HepG2 (cell line): ENCODE data around the gene VPS13D. TPM values are rescaled to one million over a fixed set of nuclear protein-coding genes. Genes with fewer than 3 reads are reported as not detected.

Experiments used
- ATAC-seq: fragments of 200-7000 bp; cut with Tn5 transposase; 3 replicates; pipeline ENCODE4 v1.9.1; 2020; ENCODE audit warnings: mild to moderate bottlenecking, moderate library complexity
- BruUV-seq: library from RNA; stranded (reverse); fragments of 400-500 nt; replicated peaks from 2 replicates; lab custom pipeline; 2021; lab: Mats Ljungman, UMichigan
- CTCF ChIA-PET: fragments of 300-600 bp; formaldehyde crosslinking; extraction: SDS; loops from one replicate; lab custom pipeline; 2021; ENCODE audit warnings: low total read pairs, inconsistent platforms, low intra/inter-chr PET ratio; lab: Yijun Ruan, JAX
- POLR2A ChIA-PET: fragments of 350-600 bp; sonication (Branson Sonifier 250); formaldehyde crosslinking; loops from one replicate; lab custom pipeline; 2020; ENCODE audit warnings: antibody characterized with exemption, inconsistent platforms; lab: Yijun Ruan, JAX
- DNase-seq: peaks from one replicate; pipeline ENCODE4 v3.0.0-alpha.2; 2015; ENCODE audit warnings: low spot score
- FAIRE-seq: peaks from 3 replicates; lab custom pipeline; 2011; peaks lifted over from hg19 to GRCh38; lab: Jason Lieb, UNC
- H2AFZ ChIP-seq: one replicate; pipeline ENCODE4 v1.6.1; 2011; ENCODE audit warnings: low read length, inconsistent platforms
- H3K27ac ChIP-seq: fragments of 300-600 bp; 3 replicates; pipeline ENCODE4 v1.8.0; 2011; ENCODE audit warnings: mixed run types, mild to moderate bottlenecking, mixed read lengths, low read length, inconsistent platforms; ENCODE audit not compliant: insufficient read depth; ENCODE audit errors: extremely low read length
- H3K27me3 ChIP-seq, 2 experiments: fragments of 200-600 bp in 1 of 2; 2 replicates in 1 of 2; 3 replicates in 1 of 2; pipeline versions ENCODE4 v1.6.0 to v1.8.0; 2011; ENCODE audit warnings: low read length in 2 of 2, mild to moderate bottlenecking in 2 of 2, moderate library complexity in 2 of 2, inconsistent platforms in 1 of 2; ENCODE audit not compliant: insufficient read depth in 2 of 2, control insufficient read depth in 1 of 2
- H3K36me3 ChIP-seq, 2 experiments: fragments of 200-600 bp in 1 of 2; replicated peaks in 1 of 2; 2 replicates in 1 of 2; 3 replicates in 1 of 2; pipeline versions ENCODE4 v1.5.1 to v1.8.0; 2011; ENCODE audit warnings: low read length in 2 of 2, inconsistent platforms in 1 of 2; ENCODE audit not compliant: insufficient read depth in 2 of 2, control insufficient read depth in 1 of 2
- H3K4me1 ChIP-seq: 2 replicates; pipeline ENCODE4 v1.5.1; 2012; ENCODE audit warnings: low read length, inconsistent platforms; ENCODE audit not compliant: insufficient read depth
- H3K4me2 ChIP-seq: 2 replicates; pipeline ENCODE4 v1.6.0; 2011; ENCODE audit warnings: low read depth, low read length, inconsistent platforms
- H3K4me3 ChIP-seq, 3 experiments: fragments of 200-600 bp in 1 of 3; sonication (generic), shearing (Covaris generic) in 1 of 3; replicated peaks in 1 of 3; 2 replicates each; pipeline ENCODE4 v1.5.1; 2011 to 2016; ENCODE audit warnings: low read length in 3 of 3, inconsistent platforms in 2 of 3, low read depth in 2 of 3, mild to moderate bottlenecking in 2 of 3, control low read depth in 1 of 3, mixed read lengths in 1 of 3; ENCODE audit not compliant: insufficient read depth in 1 of 3
- H3K79me2 ChIP-seq: one replicate; pipeline ENCODE4 v1.6.1; 2011; ENCODE audit warnings: low read length, inconsistent platforms; ENCODE audit not compliant: insufficient read depth
- H3K9ac ChIP-seq: 2 replicates; pipeline ENCODE4 v1.6.0; 2011; ENCODE audit warnings: mild to moderate bottlenecking, low read depth, low read length, inconsistent platforms; ENCODE audit not compliant: insufficient read depth
- H3K9me3 ChIP-seq: 2 replicates; pipeline ENCODE4 v1.5.1; 2012; ENCODE audit warnings: mild to moderate bottlenecking, low read length
- H4K20me1 ChIP-seq: 2 replicates; pipeline ENCODE4 v1.6.0; 2011; ENCODE audit warnings: inconsistent platforms, mild to moderate bottlenecking, low read length, moderate library complexity; ENCODE audit not compliant: insufficient read depth
- FOXJ3 ChIP-seq: sonication (generic); formaldehyde crosslinking; IDR thresholded peaks from 2 replicates; pipeline ENCODE4 v1.4.0; 2020; ENCODE audit warnings: missing genetic modification reagents, mild to moderate bottlenecking, borderline replicate concordance
- GFI1 ChIP-seq: sonication (generic); formaldehyde crosslinking; IDR thresholded peaks from 2 replicates; pipeline ENCODE4 v1.5.0; 2020; ENCODE audit warnings: missing genetic modification reagents, mild to moderate bottlenecking, borderline replicate concordance
- GZF1 ChIP-seq: sonication (generic); formaldehyde crosslinking; IDR thresholded peaks from 2 replicates; pipeline ENCODE4 v1.5.1; 2020; ENCODE audit warnings: mild to moderate bottlenecking, missing genetic modification reagents
- MATR3 ChIP-seq: sonication (generic); formaldehyde crosslinking; IDR thresholded peaks from 2 replicates; pipeline ENCODE4 v1.4.0; 2020; ENCODE audit warnings: missing genetic modification reagents
- NCOA5 ChIP-seq: sonication (generic); formaldehyde crosslinking; IDR thresholded peaks from 2 replicates; pipeline ENCODE4 v1.4.0; 2020; ENCODE audit warnings: missing genetic modification reagents
- NFKBIZ ChIP-seq: IDR thresholded peaks from 2 replicates; pipeline ENCODE4 v1.6.1; 2018; ENCODE audit warnings: missing genetic modification reagents, missing compliant biosample characterization
- NFRKB ChIP-seq: fragments of 450-650 bp; IDR thresholded peaks from 2 replicates; pipeline ENCODE4 v1.6.1; 2017
- RARA ChIP-seq: IDR thresholded peaks from 2 replicates; pipeline ENCODE4 v1.6.1; 2016; ENCODE audit warnings: missing genetic modification reagents, missing compliant biosample characterization
- SRSF1 ChIP-seq: fragments of 200-400 bp; formaldehyde crosslinking; optimal IDR thresholded peaks from 2 replicates; pipeline ENCODE3; 2017; ENCODE audit warnings: mild to moderate bottlenecking, low read depth, low read length, moderate library complexity
- SYNCRIP ChIP-seq: fragments of 200-400 bp; formaldehyde crosslinking; IDR thresholded peaks from 2 replicates; pipeline ENCODE4 v1.6.1; 2018; ENCODE audit warnings: mild to moderate bottlenecking, low read depth, low read length; ENCODE audit not compliant: insufficient read depth
- THAP9 ChIP-seq: sonication (generic); formaldehyde crosslinking; IDR thresholded peaks from 2 replicates; pipeline ENCODE4; 2020; ENCODE audit warnings: missing genetic modification reagents, mild to moderate bottlenecking, borderline replicate concordance
- XRCC5 ChIP-seq: fragments of 200-400 bp; formaldehyde crosslinking; optimal IDR thresholded peaks from 2 replicates; pipeline ENCODE3; 2017; ENCODE audit warnings: mild to moderate bottlenecking, low read length
- ZBTB1 ChIP-seq: sonication (generic); formaldehyde crosslinking; IDR thresholded peaks from 2 replicates; pipeline ENCODE4 v1.4.0; 2020; ENCODE audit warnings: missing genetic modification reagents, borderline replicate concordance
- ZSCAN22 ChIP-seq: sonication (generic); formaldehyde crosslinking; IDR thresholded peaks from 2 replicates; pipeline ENCODE4 v1.4.0; 2020; ENCODE audit warnings: mild to moderate bottlenecking, missing genetic modification reagents
- WGBS: methylation state at CpG from one replicate; pipeline ENCODE4 v1.1.6; 2017; ENCODE audit warnings: low lambda C conversion rate; 5-methylcytosine and 5-hydroxymethylcytosine counted together
- in situ Hi-C: cut with HindIII; loops from 2 replicates; pipeline ENCODE4 v1.10.0; 2017; ENCODE audit warnings: low pct_unique_long_range_greater_than_20kb; ENCODE audit not compliant: extremely low pct_ligation_motif_present
- intact Hi-C: fragments of 100-400 bp; cut with micrococcal nuclease; formaldehyde crosslinking; loops from one replicate; pipeline ENCODE4 v1.10.0; 2022; ENCODE audit not compliant: unreplicated experiment
- polyA plus RNA-seq, 8 experiments: library from polyadenylated mRNA; depleted of rRNA in 3 of 8; stranded (reverse) in 7 of 8; unstranded in 1 of 8; fragments of >200 nt; fragmentation: Illumina TruSeq in 4 of 8; extraction: Trizol in 4 of 8; gene quantifications; 2 replicates each; pipeline versions ENCODE4 v1.2.1 to v1.2.3, GENCODE V29; 2011 to 2016; ENCODE audit warnings: low read depth in 4 of 8, missing spikeins in 1 of 8, mixed read lengths in 1 of 8; ENCODE audit not compliant: insufficient read depth in 1 of 8
- total RNA-seq, 5 experiments: library from RNA; depleted of rRNA; stranded (reverse); fragments of >200 nt; fragmentation: Illumina TruSeq; extraction: Trizol; gene quantifications; 2 replicates each; pipeline ENCODE4 v1.2.3, GENCODE V29; 2016; ENCODE audit warnings: low read depth in 1 of 5

The VPS13D gene
- total and polyA plus RNA-seq, 2 of the 13 experiments (the other 11 are each of a cell fraction or from before 2014, with no cell fraction given), result 8.6 to 13.9 TPM

- intact Hi-C loops (no loop called here), in situ Hi-C loops (no loop called here)
- DNase-seq (no peak), FAIRE-seq (no peak), ATAC-seq (no peak)
- Histone ChIP-seq H3K79me2 (no peaks in the 10 kb centered on the region), H3K36me3 (peaks cover 2 to 10% of the 10 kb centered on the region in 2 experiments; a peak in 4 of 5 replicates), H4K20me1 (no peaks in the 10 kb centered on the region), H3K9ac (no peak overlapping the region), H3K27me3 (no peaks in the 10 kb centered on the region; a peak in 1 of 5 replicates)
- ChIA-PET POLR2A (no interaction called here), CTCF (no interaction called here)
- 96% methylated on average over 13 of the region's 13 CpGs for WGBS
- no peak for TF ChIP-seq ZBTB1 (CRISPR knock-in tag)
- TF ChIP-seq, all 625 proteins: peak for 0
- no TSS peak for BruUV-seq
- Histone ChIP-seq H3K4me3 (no peak overlapping the region), H3K4me2 (no peak overlapping the region), H3K27ac (no peak overlapping the region), H2AFZ (no peak overlapping the region), H3K9me3 (no peaks in the 10 kb centered on the region), H3K4me1 (peaks cover 12% of the 10 kb centered on the region; the same call in 1 of the 2 replicates)
Observed at GRCh38 chr1:12511516-12512468, 282.0 kb downstream of the VPS13D start.

DNA sequence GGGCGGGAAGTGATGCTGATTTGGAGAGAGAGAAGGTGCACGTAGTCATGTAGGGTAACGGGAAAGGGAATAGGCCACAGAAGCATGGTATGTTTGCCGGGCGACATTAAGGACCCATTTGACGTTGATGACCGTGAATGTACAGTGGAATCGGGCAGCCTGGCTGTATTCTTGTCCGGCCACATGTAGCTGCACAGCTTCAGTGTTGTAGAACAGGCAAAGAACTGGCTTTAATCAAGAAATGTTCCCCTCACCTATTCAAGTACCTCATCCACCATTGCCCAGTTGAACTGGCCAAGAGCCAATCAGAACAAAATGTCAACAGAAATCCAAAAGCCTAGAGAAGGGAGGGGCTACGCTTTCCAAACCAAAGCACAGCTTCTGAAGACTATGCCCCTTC is 283.4 kb downstream of the VPS13D start:
- POLR2A ChIA-PET, result no interaction called here
- no peak overlapping the region for H2AFZ ChIP-seq
- WGBS, result 97% methylated on average over 10 of the region's 10 CpGs
- no TSS peak for BruUV-seq
- in situ Hi-C loops (no loop called here), intact Hi-C loops (no loop called here)
- H3K4me3 ChIP-seq, result no peak overlapping the region
- no peaks in the 10 kb centered on the region for H4K20me1 ChIP-seq
- TF ChIP-seq SYNCRIP (no peak), FOXJ3 (no peak), GFI1 (CRISPR knock-in tag) (no peak), NFKBIZ (CRISPR knock-in tag) (no peak), THAP9 (CRISPR knock-in tag) (no peak), ZSCAN22 (no peak), GZF1 (CRISPR knock-in tag) (no peak), RARA (CRISPR knock-in tag) (no peak), NFRKB (no peak), XRCC5 (no peak), NCOA5 (CRISPR knock-in tag) (no peak), MATR3 (CRISPR knock-in tag) (no peak), SRSF1 (no peak)
- no peaks in the 10 kb centered on the region; a peak in 1 of 5 replicates for H3K36me3 ChIP-seq
- no peak for DNase-seq
- no peaks in the 10 kb centered on the region for H3K9me3 ChIP-seq
- no peak overlapping the region for H3K27ac ChIP-seq
- H3K9ac ChIP-seq, result no peak overlapping the region
- H3K27me3 ChIP-seq, result no peaks in the 10 kb centered on the region; a peak in 1 of 5 replicates
- no peak for FAIRE-seq
- ATAC-seq, result no peak
- peaks cover 12% of the 10 kb centered on the region; the same call in 1 of the 2 replicates for H3K4me1 ChIP-seq
- no peaks in the 10 kb centered on the region for H3K79me2 ChIP-seq
- CTCF ChIA-PET, result no interaction called here
- H3K4me2 ChIP-seq, result no peak overlapping the region
